GM12873 (cell line): Measurements from ENCODE around the gene NOM1.

Experiments used
- TF ChIP-seq, protein P1 (sequence below): IDR thresholded peaks from 2 replicates; pipeline ENCODE4 v1.5.1; 2012; ENCODE audit warnings: low read depth, mild to moderate bottlenecking, moderate library complexity, low read length, control low read depth; ENCODE audit not compliant: insufficient read depth; ENCODE audit errors: missing control alignments

NOM1 gene

DNA sequence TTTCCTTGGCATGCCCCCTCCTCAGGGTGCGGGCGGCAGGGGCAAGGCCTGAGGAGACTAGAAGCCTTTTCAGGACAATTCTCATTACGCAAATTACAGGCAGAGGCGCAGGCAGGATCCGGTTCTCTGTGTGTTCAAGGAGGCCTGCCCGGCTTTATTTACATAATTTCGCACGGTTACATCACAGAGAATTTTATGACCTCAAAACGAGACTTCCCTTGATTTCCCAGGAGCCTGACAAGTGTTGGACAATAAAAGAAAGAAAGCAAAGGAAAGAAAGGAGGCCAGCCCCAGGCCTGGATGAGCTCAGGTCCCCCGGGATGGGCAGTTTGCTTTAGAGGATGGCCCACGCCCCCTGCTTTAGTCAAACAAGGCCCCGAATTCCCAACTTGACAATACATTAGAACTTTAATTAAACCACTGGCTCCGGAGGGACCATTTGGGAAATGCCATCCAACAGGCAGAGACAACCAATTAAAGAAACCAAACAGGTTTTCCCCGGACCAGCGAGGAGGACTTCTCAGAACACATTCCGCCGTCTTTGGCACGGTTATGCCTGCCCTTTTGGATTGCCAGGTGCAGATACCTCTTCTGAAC is 58.1 kb downstream of the NOM1 start:
- TF ChIP-seq, protein P1, sequence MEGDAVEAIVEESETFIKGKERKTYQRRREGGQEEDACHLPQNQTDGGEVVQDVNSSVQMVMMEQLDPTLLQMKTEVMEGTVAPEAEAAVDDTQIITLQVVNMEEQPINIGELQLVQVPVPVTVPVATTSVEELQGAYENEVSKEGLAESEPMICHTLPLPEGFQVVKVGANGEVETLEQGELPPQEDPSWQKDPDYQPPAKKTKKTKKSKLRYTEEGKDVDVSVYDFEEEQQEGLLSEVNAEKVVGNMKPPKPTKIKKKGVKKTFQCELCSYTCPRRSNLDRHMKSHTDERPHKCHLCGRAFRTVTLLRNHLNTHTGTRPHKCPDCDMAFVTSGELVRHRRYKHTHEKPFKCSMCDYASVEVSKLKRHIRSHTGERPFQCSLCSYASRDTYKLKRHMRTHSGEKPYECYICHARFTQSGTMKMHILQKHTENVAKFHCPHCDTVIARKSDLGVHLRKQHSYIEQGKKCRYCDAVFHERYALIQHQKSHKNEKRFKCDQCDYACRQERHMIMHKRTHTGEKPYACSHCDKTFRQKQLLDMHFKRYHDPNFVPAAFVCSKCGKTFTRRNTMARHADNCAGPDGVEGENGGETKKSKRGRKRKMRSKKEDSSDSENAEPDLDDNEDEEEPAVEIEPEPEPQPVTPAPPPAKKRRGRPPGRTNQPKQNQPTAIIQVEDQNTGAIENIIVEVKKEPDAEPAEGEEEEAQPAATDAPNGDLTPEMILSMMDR = no peak

DNA sequence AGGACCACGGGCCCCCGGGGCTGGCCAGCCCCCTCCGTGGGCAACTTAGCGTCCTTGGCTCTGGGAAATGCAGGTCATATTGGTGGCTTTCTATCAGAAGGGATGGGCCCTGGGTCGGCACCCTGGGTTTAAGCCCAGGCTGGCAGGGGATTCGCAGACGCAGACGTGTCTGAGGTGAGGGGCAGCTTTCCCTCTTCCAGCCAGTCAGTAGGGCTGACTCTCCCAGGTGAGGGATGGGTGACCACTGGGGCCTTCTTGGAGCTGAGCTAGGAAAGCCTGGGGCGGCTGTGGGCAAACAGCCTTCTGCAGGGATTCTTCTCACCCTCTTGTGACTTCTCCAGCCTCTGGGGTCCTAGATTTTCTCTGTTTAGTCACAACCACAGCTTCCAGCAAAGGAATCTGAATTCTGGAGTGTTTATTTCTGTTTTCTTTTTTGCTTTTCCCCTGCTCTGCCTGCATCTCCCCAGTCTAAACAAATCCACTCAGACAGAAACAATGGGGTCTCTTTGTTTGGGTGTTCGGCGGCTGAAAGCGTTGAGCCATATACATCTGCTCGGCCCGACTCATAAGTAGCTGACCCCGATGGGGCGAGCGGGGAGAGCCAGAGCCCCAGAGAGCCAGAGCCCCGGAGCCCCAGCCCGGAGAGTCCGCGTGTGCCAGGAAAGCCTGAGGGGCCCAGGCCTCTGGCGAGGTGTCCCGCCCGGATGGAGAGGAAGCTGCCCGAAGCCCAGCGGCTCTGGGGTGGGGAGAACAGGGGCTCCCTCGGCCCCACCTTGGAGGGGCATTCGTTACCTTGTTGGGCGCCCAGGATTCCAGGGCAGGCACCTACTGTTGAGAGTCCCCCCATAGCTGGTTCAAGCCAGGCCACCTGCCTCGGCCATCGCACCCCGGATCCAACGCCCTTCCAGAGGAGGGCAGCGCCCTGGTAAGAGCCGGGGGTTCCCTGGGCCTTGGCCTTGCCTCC is 59.0 kb downstream of the NOM1 start:
- TF ChIP-seq, protein P1 = no peak

DNA sequence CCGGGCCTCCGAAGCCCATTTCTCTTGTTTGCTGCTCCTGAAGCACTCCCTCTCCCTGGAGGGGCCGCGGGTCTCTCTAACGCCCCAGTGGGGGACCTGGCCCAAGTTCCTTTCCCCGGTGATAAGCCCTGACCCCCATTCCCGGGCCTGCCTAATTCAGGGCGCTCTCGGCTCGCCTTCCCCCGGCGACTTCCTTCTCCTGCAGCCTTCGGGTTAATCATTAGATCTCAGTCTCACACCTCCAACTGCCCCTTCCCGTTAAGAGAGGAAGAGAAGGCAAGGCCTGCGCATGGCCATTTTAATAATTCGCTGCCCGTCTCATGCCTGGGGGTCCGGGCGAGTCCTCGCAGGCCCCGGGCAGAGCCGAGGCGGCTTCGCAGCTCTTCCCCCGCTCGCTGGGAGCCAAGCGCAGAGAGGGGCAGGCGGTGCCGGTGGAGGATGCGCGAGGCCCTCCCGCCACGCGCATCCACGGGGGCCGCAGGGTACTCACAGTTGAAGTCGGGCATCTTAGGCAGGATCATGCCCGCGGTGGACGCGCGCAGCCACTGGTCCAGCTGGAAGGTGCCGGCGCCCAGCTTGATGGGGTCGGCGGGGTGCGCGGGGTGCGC is 59.8 kb downstream of the NOM1 start:
- TF ChIP-seq, protein P1 = no peak

DNA sequence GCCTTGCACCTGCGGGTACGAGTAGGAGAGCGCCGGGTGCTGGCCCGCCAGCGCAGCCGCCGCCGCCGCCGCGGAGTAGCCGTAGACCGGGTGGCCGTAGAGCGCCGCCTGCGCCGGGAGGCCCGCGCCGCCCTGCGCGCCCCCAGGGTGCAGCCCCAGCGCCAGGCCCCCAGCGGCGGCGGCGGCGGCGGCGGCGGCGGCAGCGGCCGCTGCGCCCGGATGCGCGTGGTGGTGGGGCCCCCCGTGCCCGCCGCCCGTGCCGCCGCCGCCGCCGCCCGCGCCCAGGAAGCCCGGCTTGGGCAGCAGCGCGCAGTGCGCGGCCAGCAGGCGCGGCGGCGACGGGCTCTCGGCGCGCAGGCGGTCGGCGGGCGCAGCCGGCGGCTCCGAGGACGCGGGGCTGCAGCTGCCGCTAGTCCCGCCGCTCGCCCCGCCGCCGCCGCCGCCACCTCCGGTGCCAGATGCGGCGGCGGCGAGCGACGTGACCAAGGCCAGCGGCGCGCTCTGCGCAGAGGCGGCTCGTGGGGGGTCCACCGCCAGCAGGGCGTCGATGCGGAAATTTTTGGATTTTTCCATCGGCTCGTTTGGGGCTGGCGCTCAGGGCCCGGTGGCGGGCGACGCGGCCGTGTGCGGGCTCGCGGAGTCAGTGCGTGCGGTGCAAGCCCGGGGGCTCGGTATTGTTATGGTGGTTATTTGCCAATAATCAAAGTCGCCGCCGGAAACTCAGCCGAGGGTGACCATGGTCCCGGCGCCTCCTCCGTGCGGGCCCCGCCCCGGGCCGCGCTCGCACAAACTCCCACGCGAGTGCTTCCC is 60.5 kb downstream of the NOM1 start:
- TF ChIP-seq, protein P1 = no peak

DNA sequence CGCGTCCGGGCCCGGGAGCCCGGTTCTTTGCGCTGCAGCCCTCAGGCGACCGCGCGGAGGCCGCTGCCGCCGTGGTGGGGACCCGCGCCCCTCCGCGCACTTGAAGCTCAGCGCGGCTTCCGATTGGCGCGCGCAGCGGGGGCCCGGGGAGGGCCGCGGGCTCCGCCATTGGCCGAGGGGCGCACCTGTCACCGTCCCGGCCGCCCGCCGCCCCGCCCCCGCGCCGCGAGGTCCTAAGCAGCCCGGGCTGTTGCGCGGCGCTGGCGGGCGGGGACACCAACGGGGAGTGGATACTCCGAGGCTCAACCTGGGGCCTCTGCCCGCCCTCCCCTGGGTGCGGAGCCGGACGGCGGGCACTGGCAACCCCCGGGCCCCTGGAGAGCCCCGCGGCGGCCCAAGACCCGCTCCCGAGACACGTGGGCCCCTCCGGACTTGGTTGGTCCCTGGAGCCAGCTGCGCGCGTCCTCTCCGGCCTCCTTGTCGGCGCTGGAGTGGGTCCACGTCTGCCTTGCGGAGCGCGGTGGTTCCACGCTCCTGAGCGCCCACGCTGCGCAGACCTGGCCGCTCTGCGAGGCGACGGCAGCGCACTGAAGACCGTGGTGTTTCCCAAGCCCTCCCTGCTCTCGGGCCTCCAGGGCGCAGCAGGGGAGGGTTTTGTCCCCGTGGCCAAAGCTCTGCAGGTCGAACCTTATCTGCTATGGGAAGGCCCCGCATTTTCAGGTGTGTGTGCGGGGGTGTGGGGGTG is 61.2 kb downstream of the NOM1 start, which contains the start of gene MNX1:
Gene MNX1 (minus strand): TSS at position 76 of the 745 bp plus-strand sequence. CDS start 313 bp downstream, outside the sequence.
- TF ChIP-seq, protein P1 = no peak

DNA sequence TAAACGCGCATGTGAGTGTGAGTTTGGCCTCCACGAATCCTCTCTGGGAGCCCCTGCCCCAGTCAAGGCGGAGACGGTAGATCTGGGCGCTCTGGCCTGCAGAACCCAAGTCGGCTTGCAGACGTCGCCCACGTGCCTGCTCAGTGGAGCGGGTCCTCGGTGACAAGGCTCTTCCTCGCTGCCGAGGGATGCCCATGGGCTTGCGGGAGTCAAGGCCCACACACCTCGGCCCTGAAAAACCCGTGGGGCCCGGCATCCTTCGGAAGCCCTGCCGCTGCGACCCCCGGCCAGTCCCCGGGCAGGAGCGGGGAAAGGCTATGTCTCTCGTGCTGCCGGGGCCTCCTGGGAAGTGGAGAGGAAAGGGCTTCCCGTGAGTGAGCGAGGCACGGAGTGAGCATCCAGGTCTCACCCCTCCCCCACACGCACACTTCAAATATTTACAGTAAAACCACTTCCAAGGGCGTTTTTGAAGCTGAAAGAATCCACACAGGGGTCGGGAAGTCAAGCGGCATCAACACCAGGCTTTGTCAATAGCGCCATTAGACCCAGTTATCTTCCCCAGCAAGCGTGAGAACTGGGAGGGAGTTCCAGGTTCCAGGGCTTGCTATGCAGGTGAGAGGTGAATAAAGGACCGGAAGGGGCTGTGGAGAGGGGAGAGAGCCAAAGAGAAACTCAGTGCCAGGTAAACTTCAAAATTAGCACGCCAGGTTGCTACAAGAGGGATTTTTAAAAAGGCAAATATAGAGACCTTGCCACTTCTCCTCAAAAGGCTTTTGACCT is 62.0 kb downstream of the NOM1 start:
- TF ChIP-seq, protein P1 = no peak
